Putamen (tissue), 1 donor: ENCODE measurements around the gene TMEM39A.

Experiments
- DNase-seq: peaks from one replicate; pipeline ENCODE4 v3.0.0-alpha.2; 2016; ENCODE audit warnings: low spot score

The TMEM39A gene

GRCh38 chr3:119400466-119400865 lies 62.9 kb downstream of the TMEM39A start:
- DNase-seq = no peak

- DNase-seq = no peak
Observed at GRCh38 chr3:119396870-119397269, 66.5 kb downstream of the TMEM39A start.

- DNase-seq = no peak
Observed at GRCh38 chr3:119395923-119396358, 67.5 kb downstream of the TMEM39A start.

GRCh38 chr3:119388577-119388976 lies 74.8 kb downstream of the TMEM39A start:
- DNase-seq = no peak

GRCh38 chr3:119382134-119382533 lies 81.3 kb downstream of the TMEM39A start:
- no peak for DNase-seq

GRCh38 chr3:119380697-119381096 lies 82.7 kb downstream of the TMEM39A start:
- DNase-seq = no peak
